Glutamatergic neuron (in vitro differentiated cells): ENCODE results near the gene SRPK1. TPM values are rescaled to one million over a fixed set of nuclear protein-coding genes. Genes with fewer than 3 reads are reported as not detected.
"Not testable (repeated sequence)": the region's sequence is repeated elsewhere in the genome, so short reads cannot be mapped to it uniquely, and the experiment has no call there.

Experiments used
- DNase-seq: peaks from one replicate; pipeline ENCODE4 v3.0.0; 2022
- H3K27ac Mint-ChIP-seq: one replicate; pipeline ENCODE4 v1.8.0; 2020; ENCODE audit warnings: mild to moderate bottlenecking, mixed read lengths, inconsistent platforms; ENCODE audit not compliant: unreplicated experiment
- H3K27me3 Mint-ChIP-seq: one replicate; pipeline ENCODE4 v1.8.0; 2020; ENCODE audit warnings: mild to moderate bottlenecking, moderate library complexity, mixed read lengths, inconsistent platforms; ENCODE audit not compliant: unreplicated experiment
- H3K36me3 Mint-ChIP-seq: one replicate; pipeline ENCODE4 v1.8.0; 2020; ENCODE audit warnings: mild to moderate bottlenecking, mixed read lengths, inconsistent platforms; ENCODE audit not compliant: unreplicated experiment
- H3K4me1 Mint-ChIP-seq: one replicate; pipeline ENCODE4 v1.8.0; 2020; ENCODE audit warnings: mild to moderate bottlenecking, low read depth, mixed read lengths, inconsistent platforms; ENCODE audit not compliant: unreplicated experiment
- H3K4me3 Mint-ChIP-seq: one replicate; pipeline ENCODE4 v1.8.0; 2020; ENCODE audit warnings: mild to moderate bottlenecking, mixed read lengths, inconsistent platforms; ENCODE audit not compliant: unreplicated experiment
- H3K9me3 Mint-ChIP-seq: one replicate; pipeline ENCODE4 v1.8.0; 2020; ENCODE audit warnings: mild to moderate bottlenecking, moderate library complexity, mixed read lengths, inconsistent platforms; ENCODE audit not compliant: unreplicated experiment
- total RNA-seq: library from RNA; stranded (reverse); fragmentation: NEBNext Ultra II Directional; extraction: Animal tissue kit (Norgen Biotek cat#: 25700); gene quantifications from one replicate; pipeline ENCODE4 v1.2.1, GENCODE V29; 2021; ENCODE audit not compliant: unreplicated experiment
- TF ChIP-seq, protein P1 (sequence below): fragments of 200-600 bp; sonication (generic); IDR thresholded peaks from one replicate; pipeline ENCODE4 v1.5.0; 2021; ENCODE audit not compliant: partially characterized antibody, unreplicated experiment

SRPK1 gene
- total RNA-seq, 1 donor from 2014 or later: 89.8 TPM

DNA sequence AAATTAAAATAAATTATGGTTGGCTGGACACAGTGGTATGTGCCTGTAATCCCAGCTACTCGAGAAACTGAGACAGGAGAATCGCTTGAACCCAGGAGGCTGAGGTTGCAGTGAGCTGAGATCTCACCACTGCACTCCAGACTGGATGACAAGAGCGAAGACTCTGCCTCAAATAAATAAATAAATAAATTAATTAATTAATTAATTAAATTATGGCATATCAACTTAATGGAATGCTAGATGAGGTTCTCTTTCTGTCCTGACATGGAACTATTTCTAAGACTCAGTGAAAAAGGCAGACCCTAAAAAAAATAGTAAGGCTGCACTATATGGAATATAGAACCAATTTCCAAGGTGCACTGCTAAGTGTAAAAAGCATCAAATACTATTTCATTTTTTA, 4.8 kb downstream of the SRPK1 start:
- TF ChIP-seq, protein P1, sequence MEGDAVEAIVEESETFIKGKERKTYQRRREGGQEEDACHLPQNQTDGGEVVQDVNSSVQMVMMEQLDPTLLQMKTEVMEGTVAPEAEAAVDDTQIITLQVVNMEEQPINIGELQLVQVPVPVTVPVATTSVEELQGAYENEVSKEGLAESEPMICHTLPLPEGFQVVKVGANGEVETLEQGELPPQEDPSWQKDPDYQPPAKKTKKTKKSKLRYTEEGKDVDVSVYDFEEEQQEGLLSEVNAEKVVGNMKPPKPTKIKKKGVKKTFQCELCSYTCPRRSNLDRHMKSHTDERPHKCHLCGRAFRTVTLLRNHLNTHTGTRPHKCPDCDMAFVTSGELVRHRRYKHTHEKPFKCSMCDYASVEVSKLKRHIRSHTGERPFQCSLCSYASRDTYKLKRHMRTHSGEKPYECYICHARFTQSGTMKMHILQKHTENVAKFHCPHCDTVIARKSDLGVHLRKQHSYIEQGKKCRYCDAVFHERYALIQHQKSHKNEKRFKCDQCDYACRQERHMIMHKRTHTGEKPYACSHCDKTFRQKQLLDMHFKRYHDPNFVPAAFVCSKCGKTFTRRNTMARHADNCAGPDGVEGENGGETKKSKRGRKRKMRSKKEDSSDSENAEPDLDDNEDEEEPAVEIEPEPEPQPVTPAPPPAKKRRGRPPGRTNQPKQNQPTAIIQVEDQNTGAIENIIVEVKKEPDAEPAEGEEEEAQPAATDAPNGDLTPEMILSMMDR: no peak
- Mint-ChIP-seq H3K36me3 (peaks cover 11% of the 10 kb centered on the region), H3K9me3 (peaks cover 4% of the 10 kb centered on the region), H3K27ac (no peak overlapping the region), H3K27me3 (peaks cover 5% of the 10 kb centered on the region), H3K4me3 (no peak overlapping the region), H3K4me1 (peaks cover 15% of the 10 kb centered on the region)
- DNase-seq: no peak

DNA sequence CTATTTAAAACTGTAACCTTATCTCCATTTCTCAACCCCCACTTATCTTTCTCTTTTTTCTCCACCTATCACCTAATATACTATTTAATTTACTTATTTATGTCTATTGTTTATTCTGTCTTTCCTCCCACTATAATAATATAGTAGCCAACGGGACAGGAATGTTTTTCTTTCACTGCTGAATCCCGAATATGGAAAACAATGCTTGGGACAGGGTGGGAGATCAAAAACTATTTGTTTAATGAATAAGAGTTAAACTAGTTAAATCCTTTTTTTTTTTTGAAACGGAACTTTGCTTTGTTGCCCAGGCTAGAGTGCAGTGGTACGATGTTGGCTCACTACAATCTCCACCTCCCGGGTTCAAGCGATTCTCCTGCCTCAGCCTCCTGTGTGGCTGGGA, 6.4 kb downstream of the SRPK1 start:
- no peak for DNase-seq
- Mint-ChIP-seq H3K36me3 (peaks cover 26% of the 10 kb centered on the region), H3K4me3 (no peak overlapping the region), H3K27me3 (no peaks in the 10 kb centered on the region), H3K9me3 (peaks cover 5% of the 10 kb centered on the region), H3K27ac (no peak overlapping the region), H3K4me1 (peaks cover 15% of the 10 kb centered on the region)
- TF ChIP-seq, protein P1: no peak

DNA sequence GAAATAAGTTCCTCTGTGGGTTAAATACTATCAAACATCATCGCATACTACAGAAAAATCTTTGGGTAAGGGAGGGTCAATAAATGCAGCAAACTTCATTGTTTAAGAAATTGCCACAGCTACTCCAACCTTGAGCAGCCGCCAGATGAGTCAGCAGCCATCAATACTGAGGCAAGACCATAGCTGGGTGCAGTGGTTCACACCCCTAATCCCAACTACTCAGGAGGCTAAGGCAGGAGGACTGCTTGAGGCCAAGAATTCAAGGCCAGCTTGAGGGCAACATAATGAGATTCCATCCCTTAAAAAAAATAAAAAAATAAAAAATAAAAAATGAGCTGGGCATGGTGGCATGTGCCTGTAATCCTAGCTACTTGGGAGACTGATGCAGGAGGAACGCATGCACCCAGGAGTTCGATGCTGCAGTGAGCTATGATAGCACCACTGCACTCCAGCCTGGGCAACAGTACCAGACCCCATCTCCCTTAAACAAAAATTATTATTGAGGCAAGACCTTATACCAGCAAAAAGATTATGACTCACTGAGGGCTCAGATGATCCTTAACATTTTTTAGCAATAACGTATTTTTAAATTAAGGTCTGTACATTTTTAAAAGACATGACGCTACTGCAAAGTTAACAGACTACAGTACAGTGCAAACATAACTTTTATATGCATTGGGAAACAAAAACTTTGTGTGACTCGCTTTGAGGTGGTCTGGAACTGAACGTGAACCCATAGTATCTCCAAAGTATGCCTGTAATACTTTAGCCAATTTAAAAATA, 8.8 kb downstream of the SRPK1 start:
- Mint-ChIP-seq H3K27ac (no peak overlapping the region), H3K4me3 (no peak overlapping the region), H3K4me1 (peaks cover 2% of the 10 kb centered on the region), H3K27me3 (no peaks in the 10 kb centered on the region), H3K9me3 (peaks cover 17% of the 10 kb centered on the region), H3K36me3 (peaks cover 44% of the 10 kb centered on the region)
- no peak for DNase-seq
- TF ChIP-seq, protein P1: no peak

DNA sequence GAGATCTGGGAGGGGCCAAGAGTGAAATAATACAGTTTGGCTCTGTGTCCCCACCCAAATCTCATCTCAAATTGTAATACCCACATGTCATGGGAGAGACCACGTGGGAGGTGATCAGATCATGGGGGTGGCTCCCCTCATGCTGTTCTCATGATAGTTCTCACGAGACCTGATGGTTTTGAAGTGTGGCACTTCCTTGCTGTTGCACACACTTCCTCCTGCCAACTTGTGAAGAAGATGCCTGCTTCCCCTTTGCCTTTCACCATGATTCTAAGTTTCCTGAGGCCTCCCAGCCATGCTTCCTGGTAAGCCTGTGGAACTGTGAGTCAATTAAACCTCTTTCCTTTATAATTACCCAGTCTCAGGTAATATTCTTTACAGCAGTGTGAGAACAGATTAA, 11.3 kb downstream of the SRPK1 start:
- Mint-ChIP-seq H3K9me3 (peaks cover 17% of the 10 kb centered on the region), H3K36me3 (peaks cover 44% of the 10 kb centered on the region)
- DNase-seq, H3K4me1 Mint-ChIP-seq, H3K4me3 Mint-ChIP-seq, H3K27me3 Mint-ChIP-seq, H3K27ac Mint-ChIP-seq: not testable (repeated sequence)

DNA sequence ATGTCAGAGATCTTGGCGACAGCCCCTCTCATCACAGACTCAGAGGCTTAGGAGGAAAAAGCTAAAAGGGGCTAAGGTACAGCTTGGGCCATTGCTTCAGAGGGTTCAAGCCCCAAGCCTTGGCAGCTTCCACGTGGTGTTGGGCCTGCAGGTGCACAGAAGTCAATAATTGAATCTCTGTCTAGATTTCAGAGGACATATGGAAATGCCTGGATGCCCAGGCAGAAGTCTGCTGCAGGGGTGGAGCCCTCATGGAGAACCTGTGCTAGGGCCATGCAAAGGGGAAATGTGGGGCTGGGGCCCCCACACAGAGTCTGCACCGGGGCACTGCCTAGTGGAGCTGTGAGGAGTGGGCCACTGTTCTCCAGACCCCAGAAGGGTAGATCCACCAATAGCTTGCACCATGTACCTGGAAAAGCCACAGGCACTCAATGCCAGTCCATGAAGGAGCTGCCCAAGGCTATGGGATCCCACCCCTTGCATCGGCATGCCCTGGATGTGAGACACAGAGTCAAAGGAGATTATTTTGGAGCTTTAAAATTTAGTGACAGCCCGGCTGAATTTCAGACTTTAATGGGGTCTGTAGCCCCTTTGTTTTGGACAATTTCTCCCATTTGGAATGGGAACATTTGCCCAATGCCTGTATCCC, 12.0 kb downstream of the SRPK1 start:
- not testable (repeated sequence) for H3K4me1 Mint-ChIP-seq, H3K27me3 Mint-ChIP-seq, H3K27ac Mint-ChIP-seq, H3K4me3 Mint-ChIP-seq, DNase-seq
- H3K36me3 Mint-ChIP-seq: peaks cover 44% of the 10 kb centered on the region
- peaks cover 17% of the 10 kb centered on the region for H3K9me3 Mint-ChIP-seq

DNA sequence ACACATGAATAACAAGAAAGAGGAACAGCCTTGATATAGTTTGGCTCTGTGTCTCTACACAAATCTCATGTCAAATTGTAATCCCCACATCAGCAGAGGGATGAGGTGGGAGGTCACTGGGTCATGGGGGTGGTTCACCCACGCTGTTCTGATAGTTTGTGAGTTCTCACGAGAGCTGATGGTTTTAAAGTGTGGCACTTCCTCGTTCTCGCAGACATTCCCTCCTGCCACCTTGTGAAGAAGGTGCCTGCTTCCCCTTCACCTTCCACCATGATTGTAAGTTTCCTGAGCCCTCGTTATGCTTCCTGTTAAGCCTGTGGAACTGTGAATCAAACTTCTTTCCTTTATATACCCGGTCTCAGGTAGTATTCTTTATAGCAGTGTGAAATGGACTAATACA, 13.1 kb downstream of the SRPK1 start:
- H3K4me1 Mint-ChIP-seq: no peaks in the 10 kb centered on the region
- no peak overlapping the region for H3K4me3 Mint-ChIP-seq
- H3K27me3 Mint-ChIP-seq: no peaks in the 10 kb centered on the region
- H3K27ac Mint-ChIP-seq: no peak overlapping the region
- TF ChIP-seq, protein P1: no peak
- peaks cover 17% of the 10 kb centered on the region for H3K9me3 Mint-ChIP-seq
- peaks cover 44% of the 10 kb centered on the region for H3K36me3 Mint-ChIP-seq
- no peak for DNase-seq
